Adrenal gland (tissue), 5 donors: Measurements from ENCODE around the gene CFAP99.

Experiments used
- POLR2A ChIP-seq, 2 donors: fragments of 450-650 bp; IDR thresholded peaks; one replicate each; pipeline ENCODE4 v1.6.1; 2017; ENCODE audit warnings: antibody characterized with exemption in 2 of 2, mild to moderate bottlenecking in 2 of 2, moderate library complexity in 1 of 2
- TF ChIP-seq, protein P1 (sequence below), 6 experiments: fragments of 450-650 bp in 4 of 6; fragments of 200-600 bp in 2 of 6; sonication (generic) in 1 of 6; IDR thresholded peaks; 1 replicate in 5 of 6; 2 replicates in 1 of 6; pipeline versions ENCODE4 v1.5.1 to v1.8.0; 2016 to 2021; ENCODE audit warnings: antibody characterized with exemption in 6 of 6, mild to moderate bottlenecking in 2 of 6, moderate library complexity in 1 of 6
- donor health status: DM: no; HTN: no; CAD: no.

DNA sequence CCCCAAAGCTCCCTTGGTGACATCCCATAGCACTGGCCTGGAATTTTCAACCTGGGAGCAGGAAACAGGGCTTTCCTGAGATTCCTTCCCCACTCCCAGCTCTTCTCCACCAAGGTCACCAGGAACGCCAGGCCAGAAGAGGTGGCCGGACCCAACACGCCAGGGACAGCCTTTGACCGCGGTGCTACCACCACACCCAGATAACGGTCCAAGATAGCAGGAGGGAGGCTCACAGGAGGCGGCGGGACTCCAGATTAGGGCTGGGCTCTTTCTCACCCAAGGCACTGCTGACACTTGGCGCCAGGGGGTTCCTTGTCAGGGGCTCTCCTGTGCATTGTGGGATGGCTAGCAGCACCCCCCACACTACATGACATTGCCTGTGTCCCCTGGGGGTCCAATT, 23.2 kb upstream of the CFAP99 start:
- TF ChIP-seq, protein P1, sequence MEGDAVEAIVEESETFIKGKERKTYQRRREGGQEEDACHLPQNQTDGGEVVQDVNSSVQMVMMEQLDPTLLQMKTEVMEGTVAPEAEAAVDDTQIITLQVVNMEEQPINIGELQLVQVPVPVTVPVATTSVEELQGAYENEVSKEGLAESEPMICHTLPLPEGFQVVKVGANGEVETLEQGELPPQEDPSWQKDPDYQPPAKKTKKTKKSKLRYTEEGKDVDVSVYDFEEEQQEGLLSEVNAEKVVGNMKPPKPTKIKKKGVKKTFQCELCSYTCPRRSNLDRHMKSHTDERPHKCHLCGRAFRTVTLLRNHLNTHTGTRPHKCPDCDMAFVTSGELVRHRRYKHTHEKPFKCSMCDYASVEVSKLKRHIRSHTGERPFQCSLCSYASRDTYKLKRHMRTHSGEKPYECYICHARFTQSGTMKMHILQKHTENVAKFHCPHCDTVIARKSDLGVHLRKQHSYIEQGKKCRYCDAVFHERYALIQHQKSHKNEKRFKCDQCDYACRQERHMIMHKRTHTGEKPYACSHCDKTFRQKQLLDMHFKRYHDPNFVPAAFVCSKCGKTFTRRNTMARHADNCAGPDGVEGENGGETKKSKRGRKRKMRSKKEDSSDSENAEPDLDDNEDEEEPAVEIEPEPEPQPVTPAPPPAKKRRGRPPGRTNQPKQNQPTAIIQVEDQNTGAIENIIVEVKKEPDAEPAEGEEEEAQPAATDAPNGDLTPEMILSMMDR (IDR thresholded peaks at IDR 0.05): no peak
- TF ChIP-seq POLR2A (IDR thresholded peaks at IDR 0.05): no peak
